ENCODE data around the gene POU2F1. TPM values are rescaled to one million over a fixed set of nuclear protein-coding genes. Genes with fewer than 3 reads are reported as not detected.
A peak's percentile ranks its signal among the peaks of the same experiment; 100 is the strongest.

The POU2F1 gene
- total RNA-seq, 4 donors from 2014 or later: 8.7 to 34.0 (median 9.6) TPM

DNA sequence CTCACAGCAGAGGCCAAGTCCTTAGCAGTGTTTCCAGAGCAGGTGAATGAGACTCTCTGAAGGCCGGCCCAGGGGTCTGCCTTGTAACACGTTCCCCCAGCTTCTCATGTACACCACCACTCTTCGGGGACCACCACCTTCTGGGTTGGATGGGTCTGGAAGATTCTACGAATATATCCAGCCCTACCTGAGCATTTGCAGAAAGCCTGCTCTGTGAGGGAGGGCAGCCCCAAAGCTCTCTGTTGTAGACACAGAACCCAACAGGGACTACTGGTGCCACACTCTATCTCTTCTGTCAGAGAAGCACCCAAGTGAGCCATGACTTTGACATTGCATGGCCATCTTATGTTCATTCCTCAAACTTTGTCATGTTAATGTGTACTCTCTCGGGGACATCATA is 235.8 kb downstream of the POU2F1 start:
- DNase-seq (ENCODE audit: low spot score in 2 of 2): peak in 1 of 2 donors; percentile 80
- 90 to 94% methylated on average over 5 of the region's 5 CpGs for WGBS, 2 donors
- no peak overlapping the region for H3K4me3 ChIP-seq (ENCODE audit: low read depth, poor library complexity, severe bottlenecking)
- intact Hi-C loops (cut with DNase I; ENCODE audit: low total_unique reads): no loop called here
- TF ChIP-seq CTCF (IDR thresholded peaks at IDR 0.05) (no peak), POLR2A (IDR thresholded peaks at IDR 0.05) (no peak)

DNA sequence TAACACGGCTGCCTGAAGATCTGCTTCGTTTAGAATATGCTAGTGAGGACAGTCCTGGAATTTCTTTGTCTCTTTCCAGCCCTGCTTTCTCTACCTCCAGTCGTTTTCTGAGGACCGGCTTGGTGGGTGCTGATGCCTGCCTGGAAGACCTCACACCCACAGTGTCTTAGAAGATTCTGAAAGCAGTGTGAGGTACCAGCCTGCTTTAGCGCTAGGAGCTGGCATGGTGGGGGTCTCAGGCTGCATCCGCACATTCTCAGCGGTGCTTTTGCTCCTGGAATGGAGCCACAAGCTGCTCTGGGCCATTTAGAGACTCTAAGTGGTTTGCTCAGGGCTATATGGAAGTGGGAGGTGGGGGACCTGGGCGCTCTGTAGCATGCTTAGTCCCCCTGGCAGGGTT is 236.2 kb downstream of the POU2F1 start:
- TF ChIP-seq POLR2A (IDR thresholded peaks at IDR 0.05) (no peak), CTCF (IDR thresholded peaks at IDR 0.05) (no peak)
- WGBS, 2 donors: 78 to 81% methylated on average over 8 of the region's 8 CpGs
- intact Hi-C loops (cut with DNase I; ENCODE audit: low total_unique reads): no loop called here
- H3K4me3 ChIP-seq (ENCODE audit: low read depth, poor library complexity, severe bottlenecking): no peak overlapping the region
- no peak for DNase-seq (ENCODE audit: low spot score in 2 of 2)

DNA sequence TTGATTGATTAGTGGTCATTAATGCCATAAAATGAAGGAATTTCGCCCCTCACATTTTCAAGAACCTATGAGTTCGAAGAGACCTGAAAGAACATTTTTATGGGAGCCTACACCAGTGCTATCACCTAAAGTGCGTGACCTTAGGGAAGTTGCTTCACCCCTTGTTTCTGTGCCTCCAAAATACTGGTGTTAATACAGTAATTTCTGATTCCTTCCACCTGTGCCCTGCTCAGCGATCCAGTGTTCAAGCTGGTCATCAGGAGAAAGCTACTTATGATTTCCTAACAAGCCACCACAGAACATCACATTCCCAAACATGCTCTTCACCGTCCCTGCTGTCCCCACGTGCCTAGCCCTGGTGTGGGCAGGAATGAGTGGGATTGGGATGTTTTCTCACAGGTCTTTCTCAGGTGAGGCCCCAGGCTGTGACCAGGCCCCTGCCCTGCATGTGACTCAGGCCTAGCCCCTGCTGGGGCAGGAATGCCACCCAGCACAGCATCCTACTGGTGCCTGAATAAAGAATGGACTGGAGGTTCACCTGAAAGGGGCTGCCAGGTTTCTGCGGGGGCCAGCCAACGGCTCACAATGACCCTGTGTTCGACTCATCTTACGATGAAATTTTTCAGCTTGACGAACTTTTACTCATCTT is 237.4 kb downstream of the POU2F1 start:
- TF ChIP-seq CTCF (IDR thresholded peaks at IDR 0.05) (no peak), POLR2A (IDR thresholded peaks at IDR 0.05) (no peak)
- H3K4me3 ChIP-seq (ENCODE audit: low read depth, poor library complexity, severe bottlenecking): no peak overlapping the region
- DNase-seq (ENCODE audit: low spot score in 2 of 2): peak in 1 of 2 donors; percentile 83
- 77 to 81% methylated on average over 11 of the region's 11 CpGs for WGBS, 2 donors
- intact Hi-C loops (cut with DNase I; ENCODE audit: low total_unique reads): no loop called here

DNA sequence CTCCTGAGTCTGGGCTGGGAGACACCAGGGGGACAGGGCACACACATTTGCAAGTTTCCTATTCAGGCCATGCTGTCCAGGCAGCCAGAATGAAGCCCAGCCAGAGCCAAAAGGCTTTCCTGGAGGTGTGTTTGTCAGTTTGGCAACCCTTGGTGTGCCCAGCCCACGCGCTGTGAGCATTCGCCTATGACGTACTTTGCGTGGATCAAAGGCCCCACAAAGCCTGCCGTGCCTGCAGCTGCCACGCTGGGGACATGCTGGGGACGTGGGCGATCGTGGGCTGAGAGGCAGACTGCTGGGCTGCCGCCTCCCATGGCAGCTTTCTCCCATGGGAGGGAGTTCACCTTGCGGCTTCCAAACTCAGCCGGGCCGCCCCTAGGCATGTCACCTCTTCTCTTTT is 240.2 kb downstream of the POU2F1 start:
- no peak overlapping the region for H3K4me3 ChIP-seq (ENCODE audit: low read depth, poor library complexity, severe bottlenecking)
- 76 to 87% methylated on average over 13 to 14 of the region's 14 CpGs for WGBS, 2 donors
- intact Hi-C loops (cut with DNase I; ENCODE audit: low total_unique reads): no loop called here
- TF ChIP-seq POLR2A (IDR thresholded peaks at IDR 0.05): no peak
- no peak for TF ChIP-seq CTCF (IDR thresholded peaks at IDR 0.05)
- peak in 1 of 2 donors; percentile 36 for DNase-seq (ENCODE audit: low spot score in 2 of 2)

DNA sequence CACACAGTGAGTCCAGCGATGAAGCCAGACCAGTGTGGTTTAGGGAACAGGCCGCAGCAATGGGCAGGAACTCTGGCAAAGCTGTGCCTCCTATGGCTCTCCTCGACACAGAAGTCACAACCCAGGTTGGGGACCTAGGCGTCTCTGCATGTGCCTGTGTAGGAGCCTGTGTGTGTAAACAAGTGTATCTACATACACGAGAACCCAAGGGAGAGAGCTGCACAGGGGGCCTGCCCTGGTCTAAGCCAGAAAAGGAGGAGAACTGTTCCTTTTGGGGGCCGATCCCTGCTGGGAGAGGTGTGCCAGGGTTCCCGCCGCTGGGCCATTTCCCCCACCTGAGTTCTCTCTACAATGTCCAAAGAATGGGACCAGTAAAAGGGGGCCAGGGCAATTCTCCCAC is 241.7 kb downstream of the POU2F1 start:
- DNase-seq (ENCODE audit: low spot score in 2 of 2): no peak
- no peak overlapping the region for H3K4me3 ChIP-seq (ENCODE audit: low read depth, poor library complexity, severe bottlenecking)
- intact Hi-C loops (cut with DNase I; ENCODE audit: low total_unique reads): no loop called here
- TF ChIP-seq CTCF (IDR thresholded peaks at IDR 0.05) (no peak), POLR2A (IDR thresholded peaks at IDR 0.05) (no peak)
- WGBS, 2 donors: 91 to 93% methylated on average over 8 of the region's 8 CpGs

GRCh38 chr1:167463080-167463479 is 242.4 kb downstream of the POU2F1 start:
- 74 to 77% methylated on average over 4 of the region's 4 CpGs for WGBS, 2 donors
- H3K4me3 ChIP-seq (ENCODE audit: low read depth, poor library complexity, severe bottlenecking): no peak overlapping the region
- no peak for DNase-seq (ENCODE audit: low spot score in 2 of 2)
- intact Hi-C loops (cut with DNase I; ENCODE audit: low total_unique reads): no loop called here
- TF ChIP-seq POLR2A (IDR thresholded peaks at IDR 0.05) (no peak), CTCF (IDR thresholded peaks at IDR 0.05) (no peak)

Measured in lower leg skin (tissue), 4 donors.